Stimulated activated CD4-positive, alpha-beta T cell treated with anti-CD3 and anti-CD28 coated beads, Interleukin-12 subunit alpha, Interleukin-12 subunit beta, amount 100 ng/mL, for 24 hours (primary cell): ENCODE measurements around the gene MYO16.
"Not testable (repeated sequence)": the region's sequence is repeated elsewhere in the genome, so short reads cannot be mapped to it uniquely, and the experiment has no call there.

Experiments
- DNase-seq, 2 experiments: peaks; one replicate each; pipeline ENCODE4 v3.0.0-alpha.2; 2020; ENCODE audit warnings: low read depth in 2 of 2

The MYO16 gene

DNA sequence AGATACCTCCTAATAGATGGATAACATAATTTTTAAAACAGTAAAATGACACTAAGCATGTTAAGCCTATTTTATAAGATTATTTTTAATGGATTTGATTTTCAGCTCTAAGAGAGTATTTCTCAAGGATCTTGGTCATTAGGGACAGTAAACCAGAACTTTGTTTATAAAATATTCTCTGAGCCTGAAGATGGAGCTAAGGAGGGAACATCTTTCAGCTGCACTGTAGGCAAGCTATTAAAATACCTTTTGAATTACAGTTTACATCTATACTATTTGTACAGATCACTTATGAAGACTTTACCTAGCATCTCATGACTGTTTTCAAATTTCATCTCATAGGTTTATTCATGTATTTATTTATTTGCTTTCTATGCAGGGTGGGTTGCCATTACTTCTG lies 345.3 kb downstream of the MYO16 start:
- DNase-seq, result no peak

- no peak for DNase-seq
Measured at GRCh38 chr13:108980237-108980636, 350.8 kb downstream of the MYO16 start.

- no peak for DNase-seq
Measured at GRCh38 chr13:108981407-108981806, 352.0 kb downstream of the MYO16 start.

DNA sequence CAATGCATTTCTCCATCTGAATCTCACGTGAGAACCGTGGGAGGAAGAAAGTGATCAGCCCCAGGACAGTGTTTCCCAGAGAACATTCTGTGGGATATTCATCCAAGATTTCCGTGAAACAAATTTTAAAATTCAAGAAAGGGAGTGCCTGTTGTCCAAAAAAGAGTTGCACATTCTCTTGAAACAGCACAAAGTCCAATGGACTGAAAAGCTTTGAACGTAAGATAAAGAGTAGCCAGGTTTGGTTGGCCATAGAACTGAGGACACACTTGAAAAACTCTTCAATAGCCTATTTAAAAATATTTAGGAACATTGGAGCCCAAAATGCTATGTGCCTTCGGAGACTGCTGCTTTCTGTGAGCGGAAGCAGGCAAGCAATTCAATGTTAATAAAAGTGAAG lies 353.9 kb downstream of the MYO16 start:
- no peak for DNase-seq

- no peak for DNase-seq
Measured at GRCh38 chr13:108984251-108984920, 355.0 kb downstream of the MYO16 start.

DNA sequence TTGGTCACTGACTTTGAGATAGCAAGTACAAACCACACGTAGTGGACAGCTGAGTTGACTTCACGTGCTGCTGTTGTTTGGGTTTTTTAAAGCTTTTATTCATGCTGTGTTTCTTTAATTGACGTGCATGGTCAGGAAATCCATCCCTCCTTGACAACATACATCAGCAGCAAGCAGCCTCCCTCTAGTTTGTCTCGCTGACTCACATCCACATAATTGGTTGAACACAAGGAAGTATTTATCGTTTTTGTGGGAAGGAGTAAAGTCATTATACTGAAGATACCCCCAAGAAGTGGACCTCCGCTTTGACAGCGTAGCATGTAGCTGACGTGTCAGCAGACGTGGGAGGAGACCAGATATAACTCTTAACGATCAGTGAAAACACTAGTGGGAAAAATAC lies 355.8 kb downstream of the MYO16 start:
- DNase-seq, result no peak

- DNase-seq, result no peak
Measured at GRCh38 chr13:108987517-108987916, 358.1 kb downstream of the MYO16 start.

- DNase-seq, result no peak
Measured at GRCh38 chr13:108987944-108988343, 358.5 kb downstream of the MYO16 start.

DNA sequence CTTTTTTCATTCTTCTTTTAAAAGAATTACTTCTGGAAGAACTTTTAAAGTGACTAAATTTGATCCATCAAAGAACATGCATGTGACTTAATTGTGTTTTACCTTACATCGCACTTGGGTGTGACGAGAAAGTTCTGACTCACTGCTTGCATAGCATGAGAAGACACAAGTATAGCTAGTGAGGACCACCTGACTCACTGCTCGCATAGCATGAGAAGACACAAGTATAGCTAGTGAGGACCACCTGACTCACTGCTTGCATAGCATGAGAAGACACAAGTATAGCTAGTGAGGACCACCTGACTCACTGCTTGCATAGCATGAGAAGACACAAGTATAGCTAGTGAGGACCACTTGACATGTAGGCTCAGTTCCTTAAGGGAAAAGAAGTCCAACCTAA lies 362.0 kb downstream of the MYO16 start:
- DNase-seq, result not testable (repeated sequence)

GRCh38 chr13:108993346-108993745 lies 363.9 kb downstream of the MYO16 start:
- DNase-seq, result no peak

DNA sequence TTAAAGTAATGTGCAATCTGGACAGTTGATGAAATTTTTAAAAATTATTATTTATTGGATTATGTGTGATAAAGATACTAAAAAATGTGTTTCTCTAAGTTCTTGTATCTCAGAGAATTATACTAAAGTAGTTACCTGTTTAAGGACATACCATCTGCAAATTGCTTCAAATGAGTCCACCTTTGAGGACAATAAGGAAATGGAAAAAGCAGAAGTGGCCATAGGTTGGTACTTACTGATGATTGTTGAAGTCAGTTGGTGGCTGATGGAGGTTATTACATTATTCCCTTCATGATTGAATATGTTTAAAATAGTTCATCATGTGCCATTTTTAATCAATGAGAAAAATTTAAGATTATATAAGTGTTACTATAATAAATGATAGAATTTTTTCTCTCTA lies 367.0 kb downstream of the MYO16 start:
- no peak for DNase-seq

- DNase-seq, result no peak
Measured at GRCh38 chr13:109000207-109000606, 370.8 kb downstream of the MYO16 start.

DNA sequence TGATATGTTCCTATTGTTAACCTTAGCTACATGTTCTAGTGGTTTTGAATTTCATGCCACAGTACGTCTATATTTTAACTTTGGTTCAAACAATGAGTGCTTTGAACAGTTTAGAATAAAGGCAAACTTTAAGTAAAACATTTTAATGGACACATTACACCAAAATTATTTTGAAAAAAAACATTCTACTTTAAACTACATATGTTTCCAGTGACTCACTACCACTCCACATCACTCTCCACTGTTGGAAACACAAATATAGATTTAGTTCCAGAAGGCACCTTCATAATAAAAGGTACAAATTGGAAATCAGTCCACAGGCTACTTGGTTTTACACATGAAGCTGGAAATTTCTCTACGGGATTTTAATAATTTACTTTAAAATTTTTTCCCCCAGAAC lies 373.5 kb downstream of the MYO16 start:
- DNase-seq, result no peak

GRCh38 chr13:109007946-109008345 lies 378.5 kb downstream of the MYO16 start:
- no peak for DNase-seq

DNA sequence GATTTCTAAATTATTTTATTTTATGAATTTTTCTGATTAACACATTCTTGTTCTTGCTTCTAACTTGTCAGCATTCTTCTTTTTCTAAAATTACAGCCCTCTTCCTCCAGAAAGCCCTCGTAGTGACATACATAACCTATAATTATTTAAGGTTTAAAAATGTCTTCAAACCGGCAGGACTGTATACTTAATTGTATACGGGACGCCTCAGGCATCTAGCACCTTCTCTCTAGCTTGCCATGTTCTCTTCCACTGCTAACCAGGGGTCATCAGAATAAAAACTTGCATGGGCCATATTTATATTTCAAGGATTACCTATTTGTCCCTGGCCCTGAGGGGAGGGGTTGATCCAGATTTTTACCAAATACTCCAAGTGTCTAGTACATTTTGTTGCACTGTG lies 380.3 kb downstream of the MYO16 start:
- DNase-seq, result no peak

GRCh38 chr13:109010912-109011311 lies 381.5 kb downstream of the MYO16 start:
- DNase-seq, result no peak

GRCh38 chr13:109012115-109012514 lies 382.7 kb downstream of the MYO16 start:
- no peak for DNase-seq

DNA sequence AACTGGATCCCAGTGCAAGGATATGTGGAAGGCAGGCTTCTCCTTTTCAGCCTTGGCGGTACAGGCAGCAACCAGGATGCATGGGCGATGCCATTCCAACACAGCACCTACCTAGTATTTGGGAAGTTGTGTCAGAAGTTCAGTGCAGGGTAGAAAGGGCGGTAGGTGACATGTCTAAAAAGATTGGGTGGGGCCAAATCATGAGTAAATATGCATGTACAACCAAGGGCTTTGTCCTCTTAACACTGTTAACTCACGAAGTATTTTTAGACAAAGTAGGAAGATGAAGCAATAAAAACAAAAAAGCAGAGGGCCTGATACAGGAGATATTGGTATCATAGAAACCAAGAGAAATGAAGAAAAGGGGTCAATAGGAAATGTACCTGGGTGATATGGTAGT lies 392.1 kb downstream of the MYO16 start:
- no peak for DNase-seq

DNA sequence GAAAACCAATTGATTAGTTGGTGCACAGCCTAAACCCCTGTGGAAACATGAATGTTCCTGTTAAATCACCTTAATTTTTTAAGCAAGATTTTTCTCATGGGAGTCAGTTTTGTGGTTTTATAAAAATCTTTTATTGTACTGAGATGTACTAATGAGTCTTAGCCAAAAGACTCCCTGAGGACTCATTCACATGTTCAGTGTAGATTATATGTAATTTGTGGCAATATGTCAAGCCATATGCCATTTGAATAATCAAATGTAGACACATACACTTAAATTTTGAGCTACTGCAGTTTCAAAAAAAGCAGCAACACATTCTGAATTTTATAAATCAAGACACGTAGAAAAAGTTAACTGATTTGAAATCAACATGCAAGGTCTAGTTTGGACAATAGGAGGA lies 395.2 kb downstream of the MYO16 start:
- DNase-seq, result no peak

DNA sequence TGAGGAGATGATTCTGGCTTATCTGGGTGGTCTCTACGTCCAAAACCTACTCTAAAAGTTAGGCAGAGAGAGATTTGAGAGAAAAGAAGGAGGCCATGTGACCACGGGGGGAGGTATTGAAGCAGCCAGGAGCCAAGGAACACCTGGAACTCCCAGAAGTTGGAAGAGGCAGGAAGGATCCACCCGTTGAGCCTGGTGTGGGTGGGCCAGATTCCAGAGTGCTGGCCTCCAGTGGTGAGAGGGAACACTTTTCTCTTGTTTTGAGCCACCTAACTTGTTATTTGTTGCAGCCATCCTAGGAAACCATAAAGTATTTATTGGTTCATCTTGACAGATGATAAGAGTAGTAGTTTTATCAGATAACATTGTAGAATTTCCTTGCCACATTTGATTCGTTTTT lies 396.9 kb downstream of the MYO16 start:
- no peak for DNase-seq

DNA sequence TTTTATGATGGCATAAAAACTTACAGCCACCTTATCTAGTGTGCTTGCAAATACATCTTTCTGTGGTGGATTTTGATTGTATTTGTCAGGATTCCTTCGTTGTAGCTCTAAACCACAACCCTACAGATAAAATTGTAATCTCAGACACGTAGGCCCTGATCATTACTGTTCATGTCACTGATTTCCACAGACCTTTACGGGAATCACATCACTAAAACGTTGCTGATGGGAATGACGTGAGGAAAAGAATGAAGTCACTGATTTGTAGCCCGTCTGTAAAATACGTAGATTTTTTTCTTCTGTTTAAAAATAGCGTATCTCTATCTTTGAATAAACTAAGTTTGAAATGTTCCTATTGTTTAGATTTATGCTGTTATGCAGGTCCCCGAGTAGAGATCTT lies 399.2 kb downstream of the MYO16 start:
- DNase-seq, result no peak

DNA sequence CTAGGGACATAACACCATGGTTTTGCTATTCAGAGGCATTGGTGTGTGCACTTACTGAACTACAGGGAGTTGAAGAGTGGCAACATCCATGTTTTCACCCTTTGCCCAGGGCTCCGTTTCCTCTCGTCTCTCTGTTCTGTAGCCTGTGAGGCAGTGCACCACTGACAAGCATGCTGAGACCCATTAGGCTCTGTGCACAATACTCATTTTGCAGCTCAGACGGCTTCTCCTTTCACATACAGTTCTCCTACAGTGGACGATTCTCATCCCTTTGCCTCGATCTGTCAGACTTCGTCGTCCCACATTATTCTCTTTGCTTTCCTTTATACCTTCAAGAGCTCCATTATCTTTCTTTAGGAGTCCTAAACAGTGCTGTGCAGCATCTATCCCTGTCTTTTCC lies 403.7 kb downstream of the MYO16 start:
- no peak for DNase-seq

DNA sequence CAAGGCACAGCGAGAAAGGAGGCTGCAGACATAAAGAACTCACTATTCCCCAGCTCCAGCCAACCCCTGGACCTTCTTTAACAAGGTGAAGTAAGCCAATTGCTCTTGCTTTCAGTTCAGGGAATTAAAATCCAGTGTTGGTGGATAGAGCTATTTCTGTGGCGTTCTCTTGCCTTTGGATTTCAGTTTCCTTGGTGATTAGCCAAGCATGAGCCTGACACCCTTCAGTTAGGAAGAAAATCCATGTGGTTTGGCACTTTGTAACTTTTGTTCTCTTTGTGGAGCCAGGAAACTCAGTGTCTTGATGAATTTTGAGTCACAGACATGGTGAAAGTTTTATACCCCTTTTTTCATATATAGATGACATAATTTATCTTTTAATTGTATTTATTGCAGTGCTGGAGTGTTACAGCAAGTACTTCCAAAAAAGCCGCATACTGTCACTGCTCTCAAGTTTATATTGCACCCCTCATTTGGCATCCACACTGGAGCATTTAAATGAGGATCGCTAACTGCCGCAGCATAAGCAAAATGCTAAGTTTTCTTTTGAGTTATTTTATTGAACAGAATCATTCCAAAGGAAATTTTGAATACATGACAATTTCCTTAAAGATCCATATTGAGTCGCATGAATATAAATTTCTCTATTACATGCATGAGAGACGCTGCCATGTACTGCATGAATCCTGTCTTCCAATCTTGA lies 406.8 kb downstream of the MYO16 start:
- DNase-seq, result no peak

GRCh38 chr13:109043636-109044035 lies 414.2 kb downstream of the MYO16 start:
- DNase-seq, result no peak
